Measurements from ENCODE around the gene NPAS3.

DNA sequence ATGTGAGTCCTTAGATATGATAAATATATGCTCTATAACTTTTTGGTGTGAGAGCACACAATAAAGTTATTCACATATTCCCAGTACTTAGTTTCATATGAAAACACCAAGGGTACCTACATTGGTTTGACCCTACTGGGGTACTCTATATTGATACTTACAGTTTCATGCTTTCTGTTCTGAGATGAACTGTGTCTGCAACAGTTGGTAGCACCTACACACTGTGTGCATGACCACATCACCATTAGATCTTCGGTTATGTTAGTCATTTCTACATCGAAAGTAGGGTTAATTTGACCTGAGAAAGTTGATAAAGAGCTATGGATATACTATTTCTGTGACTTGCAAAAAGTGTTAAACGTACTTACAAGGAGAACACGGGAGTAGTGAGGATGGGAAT lies 337.2 kb downstream of the NPAS3 start:
- no peak for TF ChIP-seq EP300 (IDR thresholded peaks at IDR 0.05)
- no peak for TF ChIP-seq POLR2AphosphoS5 (IDR thresholded peaks at IDR 0.05)
